GM19238 (cell line): ENCODE data around the gene LTBP4.
"Not testable (repeated sequence)": the region's sequence is repeated elsewhere in the genome, so short reads cannot be mapped to it uniquely, and the experiment has no call there.

Experiments
- DNase-seq: peaks from one replicate; pipeline ENCODE4 v3.0.0; 2011; ENCODE audit warnings: low spot score; ENCODE audit not compliant: insufficient read length

Gene LTBP4

GRCh38 chr19:40576585-40577451 lies 24.4 kb upstream of the LTBP4 start, which contains the start of gene SHKBP1:
Gene SHKBP1 (plus strand): TSS chr19:40576873. CDS start chr19:40576900, 27 bp downstream.
- peak; percentile 99 for DNase-seq

- DNase-seq, result no peak
Observed at GRCh38 chr19:40578442-40578908, 22.7 kb upstream of the LTBP4 start.

- DNase-seq, result no peak
Observed at GRCh38 chr19:40580619-40581018, 20.6 kb upstream of the LTBP4 start.

DNA sequence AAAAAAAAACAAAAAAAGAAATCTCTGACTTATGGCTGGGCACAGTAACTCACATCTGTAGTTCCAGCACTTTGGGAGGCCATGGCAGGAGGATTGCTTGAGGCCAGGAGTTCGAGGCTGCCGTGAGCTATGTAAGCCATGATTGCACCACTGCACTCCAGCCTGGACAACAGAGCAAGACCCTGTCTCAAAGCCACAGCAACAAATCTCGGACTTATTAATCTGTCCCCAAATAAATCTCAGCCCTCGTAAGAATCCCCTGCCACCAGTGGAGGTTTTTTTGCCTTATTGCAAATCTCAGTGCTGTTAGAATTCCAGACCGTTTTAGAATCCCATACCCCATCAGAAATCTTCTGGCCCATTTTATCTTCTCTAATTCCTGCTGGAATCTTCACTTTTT lies 19.6 kb upstream of the LTBP4 start:
- no peak for DNase-seq

DNA sequence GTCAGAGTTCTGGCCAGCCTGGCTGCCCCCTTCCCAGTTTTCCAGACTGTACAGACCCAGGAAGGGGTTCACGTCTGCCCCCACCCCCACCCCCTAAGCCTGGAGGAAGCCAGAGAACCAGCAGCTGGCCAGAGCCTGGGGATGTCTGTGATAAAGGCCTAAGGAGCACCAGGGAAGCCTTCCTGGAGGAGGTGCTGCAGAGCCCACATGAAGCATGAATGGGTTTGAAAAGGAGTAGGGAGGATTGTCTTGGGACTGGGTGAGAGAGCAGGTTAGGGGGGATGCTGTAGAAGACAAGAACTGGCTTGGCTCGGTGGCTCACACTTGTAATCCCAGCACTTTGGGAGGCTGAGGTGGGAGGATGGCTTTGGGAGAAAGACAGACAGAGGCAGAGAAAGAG lies 18.7 kb upstream of the LTBP4 start:
- no peak for DNase-seq

DNA sequence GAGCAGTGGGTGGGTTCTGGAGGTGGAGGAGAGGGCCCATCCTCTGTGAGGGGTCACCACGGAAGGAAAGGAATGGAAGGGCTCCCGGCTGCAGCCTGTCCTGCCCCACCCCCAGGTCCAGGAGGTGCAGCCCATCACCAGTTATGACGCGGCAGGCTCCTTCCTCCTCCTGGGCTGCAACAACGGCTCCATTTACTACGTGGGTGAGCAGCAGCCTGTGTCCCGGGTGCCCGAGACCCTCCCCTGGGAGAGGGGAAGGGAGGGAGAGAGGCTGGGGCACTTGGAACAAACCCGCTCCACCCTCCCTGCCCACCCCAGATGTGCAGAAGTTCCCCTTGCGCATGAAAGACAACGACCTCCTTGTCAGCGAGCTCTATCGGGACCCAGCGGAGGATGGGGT lies 17.9 kb upstream of the LTBP4 start:
- no peak for DNase-seq

- no peak for DNase-seq
Observed at GRCh38 chr19:40584007-40584406, 17.2 kb upstream of the LTBP4 start.

DNA sequence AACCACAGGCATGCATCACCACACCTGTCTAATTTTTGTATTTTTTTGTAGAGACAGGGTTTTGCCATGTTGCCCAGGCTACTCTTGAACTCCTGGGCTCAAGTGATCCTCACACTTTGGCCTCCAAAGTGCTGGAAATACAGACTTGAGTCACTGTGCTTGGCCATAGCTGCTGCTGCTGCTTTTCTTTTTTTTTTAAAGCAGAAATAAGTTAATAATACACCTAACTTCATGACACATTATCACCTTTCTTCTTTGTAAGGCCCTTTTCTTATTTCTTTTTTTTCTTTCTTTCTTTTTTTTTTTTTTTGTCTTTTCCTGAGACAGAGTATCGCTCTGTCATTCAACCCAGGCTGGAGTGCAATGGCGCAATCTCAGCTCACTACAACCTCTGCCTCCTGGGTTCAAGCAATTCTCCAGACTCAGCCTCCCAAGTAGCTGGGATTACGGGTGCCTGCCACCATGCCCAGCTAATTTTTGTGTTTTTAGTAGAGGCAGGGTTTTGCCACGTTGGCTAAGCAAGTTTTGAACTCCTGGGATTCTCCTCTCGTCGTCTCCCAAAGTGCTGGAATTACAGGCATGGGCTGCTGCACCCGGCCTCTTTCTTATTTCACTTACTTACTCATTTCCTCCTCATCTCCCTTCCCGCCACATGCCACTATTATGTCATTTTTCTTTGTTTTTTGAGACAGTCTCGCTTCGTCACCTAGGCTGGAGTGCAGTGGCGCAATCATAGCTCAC lies 15.8 kb upstream of the LTBP4 start:
- DNase-seq, result no peak

DNA sequence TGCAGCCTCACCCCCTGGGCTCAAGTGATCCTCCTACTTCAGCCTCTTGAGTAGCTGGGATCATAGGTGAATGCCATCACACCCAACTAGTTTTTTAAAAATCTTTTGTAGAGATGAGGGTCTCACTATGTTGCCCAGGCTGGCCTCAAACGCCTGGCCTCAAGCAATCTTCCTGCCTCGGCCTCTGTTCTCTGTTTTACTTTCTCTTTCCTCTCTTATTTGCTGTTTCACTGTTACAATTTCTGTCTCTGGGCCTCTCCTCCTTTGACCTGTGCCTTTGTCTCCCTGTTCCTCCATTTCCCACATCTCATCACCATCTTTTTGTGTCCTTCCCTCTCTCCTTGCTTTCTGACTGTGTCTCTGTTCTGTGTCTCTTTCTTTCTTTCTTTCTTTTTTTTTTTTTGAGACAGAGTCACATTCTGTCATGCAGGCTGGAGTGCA lies 15.2 kb upstream of the LTBP4 start:
- no peak for DNase-seq

DNA sequence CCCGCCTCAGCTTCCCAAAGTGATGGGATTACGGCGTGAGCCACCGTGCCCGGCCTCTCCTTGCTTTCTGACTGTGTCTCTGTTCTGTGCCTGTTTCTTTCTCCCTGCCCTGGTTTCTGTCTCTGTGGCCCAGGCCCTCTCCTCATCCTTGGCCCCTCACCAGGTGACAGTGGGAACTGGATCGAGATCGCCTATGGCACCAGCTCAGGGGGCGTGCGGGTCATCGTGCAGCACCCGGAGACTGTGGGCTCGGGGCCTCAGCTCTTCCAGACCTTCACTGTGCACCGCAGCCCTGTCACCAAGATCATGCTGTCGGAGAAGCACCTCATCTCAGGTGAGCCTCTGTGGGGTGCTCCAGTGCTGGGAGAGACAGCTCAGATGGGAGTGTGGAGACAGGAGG lies 14.6 kb upstream of the LTBP4 start:
- no peak for DNase-seq

DNA sequence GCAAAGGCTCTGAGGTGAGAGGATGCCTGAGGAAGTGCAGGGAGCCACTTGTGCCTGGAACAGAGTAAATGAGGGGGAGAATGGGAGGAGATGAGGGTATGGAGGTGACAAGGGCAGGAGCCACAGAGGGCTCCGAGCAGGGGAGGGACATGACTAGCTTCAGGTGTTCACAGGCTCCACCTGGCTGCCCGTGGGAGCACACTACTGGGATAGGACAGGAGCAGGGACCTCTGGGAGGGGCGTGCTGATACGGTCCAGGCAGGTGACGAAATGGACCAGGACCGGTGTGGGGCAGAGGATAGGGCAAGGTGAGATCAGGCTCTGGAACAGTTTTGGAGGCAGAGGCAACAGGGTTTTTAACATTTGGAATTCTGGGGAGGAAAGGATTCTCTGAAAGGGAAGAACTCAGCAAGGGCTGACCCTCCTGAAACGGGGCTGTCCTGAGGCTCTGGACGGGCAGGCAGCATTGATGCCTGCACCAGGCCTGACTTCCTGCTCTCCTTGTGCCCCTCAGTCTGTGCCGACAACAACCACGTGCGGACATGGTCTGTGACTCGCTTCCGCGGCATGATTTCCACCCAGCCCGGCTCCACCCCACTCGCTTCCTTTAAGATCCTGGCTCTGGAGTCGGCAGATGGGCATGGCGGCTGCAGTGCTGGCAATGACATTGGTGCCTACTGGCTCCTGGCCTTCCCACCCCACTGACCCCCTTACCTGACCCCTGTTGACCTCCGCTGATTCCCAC lies 12.9 kb upstream of the LTBP4 start:
- no peak for DNase-seq

GRCh38 chr19:40588926-40589569 lies 12.1 kb upstream of the LTBP4 start:
- DNase-seq, result no peak

DNA sequence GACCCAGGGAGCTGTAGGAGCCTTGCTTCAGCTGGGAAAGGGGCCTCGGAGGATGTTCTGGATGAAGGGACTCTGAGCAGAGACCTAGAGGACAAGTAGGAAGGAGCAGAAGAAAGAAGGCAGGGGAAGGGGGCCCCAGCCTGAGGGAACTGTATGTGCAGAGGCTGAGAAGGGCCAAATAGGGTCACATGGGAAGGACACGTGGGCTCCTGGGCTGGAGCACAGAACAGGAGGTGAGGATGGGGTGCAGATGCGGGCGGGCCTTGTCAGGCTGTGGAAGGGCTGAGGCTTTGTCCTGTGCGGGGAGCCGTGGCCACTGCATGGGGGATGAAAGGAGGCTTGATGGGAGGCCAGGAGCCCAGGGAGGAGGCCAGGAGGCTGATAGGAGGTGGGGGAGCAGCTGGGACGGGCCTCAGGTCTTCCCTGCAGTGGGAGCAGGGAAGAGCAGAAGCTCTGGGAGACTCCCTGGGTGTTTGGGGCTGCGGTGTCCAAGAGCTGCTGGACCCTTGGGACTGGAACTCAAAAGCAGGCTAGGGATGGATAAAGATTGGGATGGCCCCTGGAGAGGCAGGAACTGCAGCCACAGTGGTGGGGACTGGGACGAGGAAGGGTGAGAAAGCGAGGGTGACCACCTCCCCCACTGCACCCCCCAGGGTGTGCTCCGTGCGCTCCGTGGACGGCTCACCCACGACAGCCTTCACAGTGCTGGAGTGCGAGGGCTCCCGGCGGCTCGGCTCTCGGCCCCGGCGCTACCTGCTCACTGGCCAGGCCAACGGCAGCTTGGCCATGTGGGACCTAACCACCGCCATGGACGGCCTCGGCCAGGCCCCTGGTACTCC lies 11.4 kb upstream of the LTBP4 start:
- DNase-seq, result no peak

GRCh38 chr19:40590464-40591265 lies 10.5 kb upstream of the LTBP4 start:
- DNase-seq, result no peak

DNA sequence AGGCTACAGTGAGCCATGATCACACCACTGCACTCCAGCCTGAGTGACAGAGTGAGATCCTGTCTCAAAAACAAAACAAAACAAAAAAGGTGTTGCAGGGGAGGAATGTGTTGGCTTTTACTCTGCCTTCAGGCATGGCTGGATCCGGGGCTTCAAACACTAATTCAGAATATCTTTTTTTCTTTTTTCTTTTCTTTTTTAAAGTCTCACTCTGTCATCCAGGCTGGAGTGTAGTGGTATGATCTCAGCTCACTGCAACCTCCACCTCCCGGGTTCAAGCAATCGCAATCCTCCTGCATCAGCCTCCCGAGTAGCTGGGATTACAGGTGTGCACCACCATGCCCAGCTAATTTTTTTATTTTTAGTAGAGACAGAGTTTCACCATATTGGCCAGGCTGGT lies 9.4 kb upstream of the LTBP4 start:
- not testable (repeated sequence) for DNase-seq

- DNase-seq, result peak; percentile 76
Observed at GRCh38 chr19:40592170-40592569, 9.0 kb upstream of the LTBP4 start.

DNA sequence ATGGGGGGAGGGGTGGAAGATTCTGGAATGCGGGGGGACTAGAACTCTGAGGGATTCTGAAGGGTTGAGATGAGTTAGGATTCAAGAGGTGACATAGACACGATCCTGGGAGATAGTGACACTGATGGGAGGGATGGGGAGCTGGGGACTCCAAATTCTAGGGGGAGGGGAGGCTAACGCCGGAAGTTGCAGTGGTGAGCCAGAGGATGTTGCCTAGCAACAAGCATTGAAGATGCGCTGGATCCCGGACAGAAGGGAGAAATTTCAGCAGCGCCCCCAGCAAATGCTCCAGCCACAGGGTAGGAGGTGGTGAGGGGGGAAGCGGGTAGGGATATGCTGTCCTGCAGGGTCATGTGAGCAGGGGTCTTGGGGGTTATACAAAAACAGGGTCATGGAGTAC lies 6.9 kb upstream of the LTBP4 start:
- DNase-seq, result no peak

GRCh38 chr19:40594657-40595091 lies 6.5 kb upstream of the LTBP4 start:
- no peak for DNase-seq

GRCh38 chr19:40596608-40597328 lies 4.4 kb upstream of the LTBP4 start:
- DNase-seq, result no peak
